Glomerular visceral epithelial cell (primary cell): ENCODE data around the gene ALKBH4.
A peak's percentile ranks its signal among the peaks of the same experiment; 100 is the strongest.
"Not testable (repeated sequence)": the region's sequence is repeated elsewhere in the genome, so short reads cannot be mapped to it uniquely, and the experiment has no call there.

ENCODE experiments used
- DNase-seq: peaks from one replicate; pipeline ENCODE4 v3.0.0-alpha.2; 2016; ENCODE audit errors: extremely low spot score

Gene ALKBH4

GRCh38 chr7:102478314-102479208 is 13.9 kb upstream of the ALKBH4 start, which contains the start of gene POLR2J:
POLR2J (minus strand) TSS chr7:102478922; CDS start chr7:102478860, 62 bp downstream.
- peak; percentile 71 for DNase-seq

- DNase-seq = peak; percentile 59
Observed at GRCh38 chr7:102474736-102475435, 10.2 kb upstream of the ALKBH4 start.

GRCh38 chr7:102474116-102474515 is 9.5 kb upstream of the ALKBH4 start:
- DNase-seq = not testable (repeated sequence)

GRCh38 chr7:102473271-102473991 is 8.8 kb upstream of the ALKBH4 start:
- DNase-seq = no peak

- no peak for DNase-seq
Observed at GRCh38 chr7:102472126-102473041, 7.7 kb upstream of the ALKBH4 start.

GRCh38 chr7:102471791-102472125 is 7.1 kb upstream of the ALKBH4 start:
- DNase-seq = no peak

GRCh38 chr7:102469972-102470825 is 5.5 kb upstream of the ALKBH4 start:
- DNase-seq = no peak

GRCh38 chr7:102469351-102469971 is 4.8 kb upstream of the ALKBH4 start:
- DNase-seq = no peak

GRCh38 chr7:102468478-102469350 is 4.1 kb upstream of the ALKBH4 start:
- DNase-seq = peak; percentile 41

GRCh38 chr7:102467581-102468477 is 3.2 kb upstream of the ALKBH4 start:
- no peak for DNase-seq

- DNase-seq = no peak
Observed at GRCh38 chr7:102466097-102466496, 1.4 kb upstream of the ALKBH4 start.

- peak; percentile 26 for DNase-seq
Observed at GRCh38 chr7:102463841-102464576, 654 bp downstream of the ALKBH4 start.

- no peak for DNase-seq
Observed at GRCh38 chr7:102460467-102460866, 4.2 kb downstream of the ALKBH4 start.

GRCh38 chr7:102459221-102459844 is 5.3 kb downstream of the ALKBH4 start:
- DNase-seq = no peak

- no peak for DNase-seq
Observed at GRCh38 chr7:102457352-102457924, 7.2 kb downstream of the ALKBH4 start.

- no peak for DNase-seq
Observed at GRCh38 chr7:102456327-102456726, 8.3 kb downstream of the ALKBH4 start.
